ENCODE results near the gene DAB1. TPM values are rescaled to one million over a fixed set of nuclear protein-coding genes. Genes with fewer than 3 reads are reported as not detected.
A peak's percentile ranks its signal among the peaks of the same experiment; 100 is the strongest.

Gene DAB1
- total RNA-seq, 6 experiments from 2014 or later: 0.13 to 1.2 (median 0.23) TPM

DNA sequence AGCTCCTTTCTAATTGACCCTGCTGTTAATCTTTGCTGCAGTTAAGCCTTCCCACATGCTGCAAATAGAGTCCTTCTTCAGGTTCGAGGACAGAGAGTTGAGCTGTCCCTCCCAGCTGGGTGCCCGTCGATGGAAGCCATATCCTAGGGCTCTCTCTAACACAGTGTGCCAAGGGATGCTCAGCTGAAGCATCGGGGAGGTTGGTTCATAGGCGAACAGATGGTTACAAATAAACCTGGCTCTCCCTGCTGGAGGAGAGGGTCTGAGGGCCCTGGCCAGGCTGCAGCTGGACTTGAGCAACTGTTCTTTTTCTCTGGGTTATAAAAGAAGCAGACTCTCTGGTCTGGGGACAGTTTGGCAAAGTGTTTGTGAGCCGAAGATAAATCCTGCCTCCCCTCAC is 337.7 kb downstream of the DAB1 start:
- H3K27me3 Mint-ChIP-seq (ENCODE audit: insufficient read depth): peaks cover 3% of the 10 kb centered on the region
- no peaks in the 10 kb centered on the region for H3K36me3 Mint-ChIP-seq (ENCODE audit: low read depth)
- no peak for DNase-seq
- H3K27ac Mint-ChIP-seq: no peak overlapping the region
- no peaks in the 10 kb centered on the region for H3K4me1 Mint-ChIP-seq (ENCODE audit: low read depth)
- TF ChIP-seq, protein P1, sequence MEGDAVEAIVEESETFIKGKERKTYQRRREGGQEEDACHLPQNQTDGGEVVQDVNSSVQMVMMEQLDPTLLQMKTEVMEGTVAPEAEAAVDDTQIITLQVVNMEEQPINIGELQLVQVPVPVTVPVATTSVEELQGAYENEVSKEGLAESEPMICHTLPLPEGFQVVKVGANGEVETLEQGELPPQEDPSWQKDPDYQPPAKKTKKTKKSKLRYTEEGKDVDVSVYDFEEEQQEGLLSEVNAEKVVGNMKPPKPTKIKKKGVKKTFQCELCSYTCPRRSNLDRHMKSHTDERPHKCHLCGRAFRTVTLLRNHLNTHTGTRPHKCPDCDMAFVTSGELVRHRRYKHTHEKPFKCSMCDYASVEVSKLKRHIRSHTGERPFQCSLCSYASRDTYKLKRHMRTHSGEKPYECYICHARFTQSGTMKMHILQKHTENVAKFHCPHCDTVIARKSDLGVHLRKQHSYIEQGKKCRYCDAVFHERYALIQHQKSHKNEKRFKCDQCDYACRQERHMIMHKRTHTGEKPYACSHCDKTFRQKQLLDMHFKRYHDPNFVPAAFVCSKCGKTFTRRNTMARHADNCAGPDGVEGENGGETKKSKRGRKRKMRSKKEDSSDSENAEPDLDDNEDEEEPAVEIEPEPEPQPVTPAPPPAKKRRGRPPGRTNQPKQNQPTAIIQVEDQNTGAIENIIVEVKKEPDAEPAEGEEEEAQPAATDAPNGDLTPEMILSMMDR (IDR thresholded peaks at IDR 0.05): no peak
- H3K9me3 Mint-ChIP-seq: no peaks in the 10 kb centered on the region
- H3K4me3 Mint-ChIP-seq: no peak overlapping the region

DNA sequence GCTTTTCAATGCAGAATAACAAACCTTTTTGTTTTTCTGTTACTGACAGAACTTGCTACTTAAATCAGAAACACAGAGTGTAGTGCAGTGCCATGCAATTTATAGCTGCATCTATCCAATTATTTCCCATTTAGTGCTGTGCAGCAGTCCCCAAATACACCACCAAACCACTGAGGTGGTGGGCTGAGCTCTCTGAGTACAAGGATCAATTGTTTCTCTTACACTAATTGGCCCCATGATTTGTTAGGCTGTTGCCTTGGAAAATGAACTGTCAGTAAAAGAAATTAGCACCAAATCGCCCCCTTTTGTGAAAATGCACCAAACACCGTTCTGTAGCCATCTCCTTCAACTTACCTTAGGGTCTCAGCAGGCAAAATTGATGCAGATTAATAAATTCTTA is 339.2 kb downstream of the DAB1 start:
- Mint-ChIP-seq H3K27ac (no peak overlapping the region), H3K4me3 (no peak overlapping the region), H3K4me1 (ENCODE audit: low read depth) (no peaks in the 10 kb centered on the region), H3K27me3 (ENCODE audit: insufficient read depth) (peaks cover 3% of the 10 kb centered on the region), H3K36me3 (ENCODE audit: low read depth) (no peaks in the 10 kb centered on the region), H3K9me3 (no peaks in the 10 kb centered on the region)
- no peak for DNase-seq
- TF ChIP-seq, protein P1 (IDR thresholded peaks at IDR 0.05): no peak

DNA sequence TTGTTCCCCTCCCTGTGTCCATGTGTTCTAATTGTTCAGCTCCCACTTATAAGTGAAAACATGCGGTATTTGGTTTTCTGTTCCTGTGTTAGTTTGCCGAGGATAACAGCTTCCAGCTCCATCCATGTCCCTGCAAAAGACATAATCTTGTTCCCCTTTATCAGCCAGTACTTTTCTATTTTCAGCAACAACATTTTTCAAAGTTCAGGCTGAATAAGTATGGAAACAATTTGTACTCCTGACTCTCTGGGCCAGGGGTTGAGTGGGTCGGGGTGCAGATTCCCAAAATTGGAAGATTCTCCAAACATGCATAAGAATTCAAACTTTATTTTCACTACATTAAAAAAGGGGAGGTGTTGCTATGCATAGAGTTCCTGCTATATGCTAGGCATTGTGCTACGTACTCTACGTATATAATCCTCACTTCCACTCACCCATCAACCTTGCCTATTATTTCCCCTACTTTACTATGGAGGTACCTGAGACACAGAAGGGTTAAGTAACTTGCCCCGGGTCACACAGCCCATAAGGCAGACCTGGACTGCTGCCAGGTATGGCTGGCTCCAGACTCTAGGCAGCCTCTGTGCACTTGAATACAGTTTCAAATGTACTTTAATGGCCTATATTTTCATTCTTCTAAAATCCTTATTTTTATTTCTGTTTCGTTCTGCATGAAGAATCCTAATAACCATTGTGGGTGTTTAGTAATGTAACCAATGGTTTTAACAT is 341.0 kb downstream of the DAB1 start:
- Mint-ChIP-seq H3K27ac (no peak overlapping the region), H3K4me1 (ENCODE audit: low read depth) (no peaks in the 10 kb centered on the region), H3K27me3 (ENCODE audit: insufficient read depth) (no peaks in the 10 kb centered on the region; the same call in 1 of the 2 replicates), H3K36me3 (ENCODE audit: low read depth) (no peaks in the 10 kb centered on the region), H3K4me3 (no peak overlapping the region), H3K9me3 (no peaks in the 10 kb centered on the region)
- no peak for DNase-seq
- TF ChIP-seq, protein P1 (IDR thresholded peaks at IDR 0.05): no peak

DNA sequence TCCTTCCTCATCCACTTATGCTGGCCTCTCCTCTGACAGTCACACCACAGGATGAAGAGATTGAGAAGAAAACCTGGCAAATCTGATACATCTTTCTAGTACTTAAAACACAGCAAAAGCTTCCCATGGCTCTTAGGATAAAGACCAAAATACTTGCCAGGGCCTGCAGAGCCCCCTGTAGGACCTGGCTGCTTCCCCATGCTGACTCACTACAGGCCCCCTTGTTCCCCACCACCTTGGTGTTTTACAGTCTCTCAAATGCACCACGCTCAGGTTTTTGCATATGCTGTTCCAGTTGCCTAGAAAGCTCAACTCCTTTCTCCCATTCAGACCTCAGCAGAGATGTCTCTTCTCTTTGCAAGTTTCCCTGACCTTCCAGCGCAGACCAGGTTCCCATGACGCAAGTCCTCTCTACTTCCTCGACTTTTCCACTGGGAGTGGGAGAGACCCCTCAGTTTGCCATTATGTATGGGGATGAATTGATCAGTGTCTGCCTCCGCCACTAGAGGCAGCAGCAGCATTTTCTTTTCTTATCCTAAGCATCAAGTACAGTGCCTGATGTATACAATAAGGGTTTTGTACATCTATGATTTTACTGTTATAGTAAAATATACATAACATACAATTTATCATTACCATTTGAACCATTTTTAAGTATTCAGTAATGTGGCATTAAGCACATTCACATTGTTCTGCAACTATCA is 344.3 kb downstream of the DAB1 start:
- Mint-ChIP-seq H3K27me3 (ENCODE audit: insufficient read depth) (no peaks in the 10 kb centered on the region), H3K4me1 (ENCODE audit: low read depth) (no peaks in the 10 kb centered on the region), H3K27ac (no peak overlapping the region), H3K4me3 (no peak overlapping the region), H3K9me3 (no peaks in the 10 kb centered on the region), H3K36me3 (ENCODE audit: low read depth) (no peaks in the 10 kb centered on the region)
- TF ChIP-seq, protein P1 (IDR thresholded peaks at IDR 0.05): peak; percentile 58
- no peak for DNase-seq

DNA sequence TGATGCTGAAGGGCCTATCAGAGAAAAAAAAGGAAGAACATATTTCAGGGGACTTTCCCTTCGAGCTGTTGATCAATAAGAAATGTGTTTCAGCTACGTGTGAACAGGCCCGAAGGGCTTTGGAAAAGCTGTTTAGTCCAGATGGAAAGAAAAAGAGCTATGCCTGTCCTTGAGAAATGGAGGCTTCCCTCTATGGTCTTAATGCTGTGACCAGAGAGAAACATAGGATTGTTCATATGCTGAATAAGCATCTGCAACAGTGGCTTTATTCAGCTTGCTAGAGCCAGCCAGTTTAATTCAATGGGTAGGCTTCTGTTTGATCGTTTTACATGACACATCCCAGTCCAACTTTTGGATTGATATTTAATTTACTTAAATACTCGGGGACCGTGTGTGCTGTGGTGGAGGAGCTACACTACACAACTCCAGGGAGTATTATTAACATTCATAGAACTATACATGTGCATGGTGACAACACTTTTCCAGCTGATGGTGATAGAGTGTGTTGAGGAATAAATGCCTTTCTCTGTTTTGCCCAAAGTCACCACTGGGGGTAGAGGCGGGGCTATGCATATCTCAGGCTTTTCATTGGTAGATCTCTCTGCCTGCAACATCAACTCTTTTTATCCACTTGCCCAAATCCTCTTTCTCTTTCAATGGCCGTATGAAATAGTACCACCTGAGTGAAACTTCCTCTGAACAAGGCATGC is 351.3 kb downstream of the DAB1 start:
- Mint-ChIP-seq H3K27ac (no peak overlapping the region), H3K4me3 (peak overlapping the region; percentile 59; the same call in 1 of the 2 replicates), H3K27me3 (ENCODE audit: insufficient read depth) (peaks cover 8% of the 10 kb centered on the region), H3K36me3 (ENCODE audit: low read depth) (no peaks in the 10 kb centered on the region), H3K4me1 (ENCODE audit: low read depth) (no peaks in the 10 kb centered on the region), H3K9me3 (no peaks in the 10 kb centered on the region)
- TF ChIP-seq, protein P1 (IDR thresholded peaks at IDR 0.05): peak; percentile 51
- no peak for DNase-seq

Measured in HFFc6 (cell line).